ENCODE data around the gene TPCN1. TPM values are rescaled to one million over a fixed set of nuclear protein-coding genes. Genes with fewer than 3 reads are reported as not detected.

The TPCN1 gene
- total RNA-seq, 4 donors from 2014 or later: 16.5 to 38.4 (median 28.8) TPM

DNA sequence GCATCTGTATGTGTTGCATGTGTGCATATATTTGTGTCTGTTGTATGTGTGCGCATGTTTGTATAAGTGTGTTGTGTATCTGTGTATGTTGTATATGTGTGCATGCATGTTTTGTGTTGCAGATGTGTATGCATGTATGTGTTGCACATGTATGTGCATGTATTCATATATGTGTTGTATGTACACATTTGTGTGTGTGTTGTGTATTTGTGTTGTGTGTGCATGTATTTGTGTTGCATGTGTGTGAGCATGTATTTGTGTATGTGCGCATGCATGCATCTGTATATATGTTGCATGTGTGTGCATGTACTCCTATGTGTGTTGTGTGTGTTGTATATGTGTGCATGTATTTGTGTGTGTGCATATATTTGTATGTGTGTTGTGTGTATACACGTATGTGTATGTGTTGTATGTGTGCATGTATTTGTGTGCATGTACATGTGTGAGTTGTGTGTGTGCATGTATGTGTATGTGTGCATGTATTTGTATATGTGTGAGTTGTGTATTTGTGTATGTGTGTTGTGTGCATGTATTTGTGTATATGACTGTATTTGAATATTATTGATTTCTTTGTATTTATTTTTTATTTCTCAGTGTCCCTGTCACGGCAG lies 96.9 kb downstream of the TPCN1 start:
- WGBS, 2 donors: 95 to 97% methylated on average over 4 of the region's 4 CpGs
- H3K4me3 ChIP-seq (ENCODE audit: low read depth, poor library complexity, severe bottlenecking): no peak overlapping the region
- no peak for DNase-seq (ENCODE audit: low spot score in 2 of 2)
- TF ChIP-seq, protein P1, sequence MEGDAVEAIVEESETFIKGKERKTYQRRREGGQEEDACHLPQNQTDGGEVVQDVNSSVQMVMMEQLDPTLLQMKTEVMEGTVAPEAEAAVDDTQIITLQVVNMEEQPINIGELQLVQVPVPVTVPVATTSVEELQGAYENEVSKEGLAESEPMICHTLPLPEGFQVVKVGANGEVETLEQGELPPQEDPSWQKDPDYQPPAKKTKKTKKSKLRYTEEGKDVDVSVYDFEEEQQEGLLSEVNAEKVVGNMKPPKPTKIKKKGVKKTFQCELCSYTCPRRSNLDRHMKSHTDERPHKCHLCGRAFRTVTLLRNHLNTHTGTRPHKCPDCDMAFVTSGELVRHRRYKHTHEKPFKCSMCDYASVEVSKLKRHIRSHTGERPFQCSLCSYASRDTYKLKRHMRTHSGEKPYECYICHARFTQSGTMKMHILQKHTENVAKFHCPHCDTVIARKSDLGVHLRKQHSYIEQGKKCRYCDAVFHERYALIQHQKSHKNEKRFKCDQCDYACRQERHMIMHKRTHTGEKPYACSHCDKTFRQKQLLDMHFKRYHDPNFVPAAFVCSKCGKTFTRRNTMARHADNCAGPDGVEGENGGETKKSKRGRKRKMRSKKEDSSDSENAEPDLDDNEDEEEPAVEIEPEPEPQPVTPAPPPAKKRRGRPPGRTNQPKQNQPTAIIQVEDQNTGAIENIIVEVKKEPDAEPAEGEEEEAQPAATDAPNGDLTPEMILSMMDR (IDR thresholded peaks at IDR 0.05): no peak
- intact Hi-C loops (cut with DNase I; ENCODE audit: low total_unique reads): no loop called here

DNA sequence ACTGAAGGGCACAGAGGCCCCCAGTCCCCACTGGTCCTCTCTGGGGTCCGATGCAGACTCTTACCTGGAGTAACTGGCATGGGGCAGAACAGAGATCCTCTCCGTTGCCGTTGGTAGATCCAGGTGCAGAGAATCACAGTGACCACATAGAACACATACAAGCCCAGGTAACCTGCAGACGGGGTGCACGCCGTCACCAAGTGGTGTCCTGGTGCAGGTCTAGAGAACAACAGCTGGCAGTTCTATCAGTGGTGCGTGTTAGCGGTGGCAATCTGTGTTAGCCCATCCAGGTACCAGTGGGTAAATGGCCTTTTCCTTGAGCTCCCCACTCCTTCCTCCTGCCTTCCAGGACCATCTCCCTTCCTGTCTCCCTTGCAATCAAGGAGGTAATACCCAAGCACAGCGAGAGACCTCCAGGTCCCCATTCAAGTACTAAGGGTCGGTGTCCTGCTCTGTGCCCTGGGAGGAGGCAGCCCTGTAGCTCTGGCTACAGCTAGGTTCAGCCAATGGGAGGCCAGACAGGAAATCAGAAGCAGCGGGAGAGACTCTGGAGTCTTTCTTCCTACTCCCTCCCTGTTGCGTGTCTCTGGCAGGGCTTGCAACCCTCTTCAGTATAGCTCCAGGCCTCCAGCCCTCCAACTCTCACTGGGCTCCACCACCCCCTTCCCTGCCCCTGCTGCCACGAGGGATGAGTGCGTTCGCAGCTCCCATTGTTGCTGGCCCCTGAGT lies 97.8 kb downstream of the TPCN1 start:
- no peak for DNase-seq (ENCODE audit: low spot score in 2 of 2)
- intact Hi-C loops (cut with DNase I; ENCODE audit: low total_unique reads): no loop called here
- no peak for TF ChIP-seq POLR2A (IDR thresholded peaks at IDR 0.05)
- TF ChIP-seq, protein P1 (IDR thresholded peaks at IDR 0.05): no peak
- H3K4me3 ChIP-seq (ENCODE audit: low read depth, poor library complexity, severe bottlenecking): no peak overlapping the region
- 93 to 94% methylated on average over 15 of the region's 15 CpGs for WGBS, 2 donors

DNA sequence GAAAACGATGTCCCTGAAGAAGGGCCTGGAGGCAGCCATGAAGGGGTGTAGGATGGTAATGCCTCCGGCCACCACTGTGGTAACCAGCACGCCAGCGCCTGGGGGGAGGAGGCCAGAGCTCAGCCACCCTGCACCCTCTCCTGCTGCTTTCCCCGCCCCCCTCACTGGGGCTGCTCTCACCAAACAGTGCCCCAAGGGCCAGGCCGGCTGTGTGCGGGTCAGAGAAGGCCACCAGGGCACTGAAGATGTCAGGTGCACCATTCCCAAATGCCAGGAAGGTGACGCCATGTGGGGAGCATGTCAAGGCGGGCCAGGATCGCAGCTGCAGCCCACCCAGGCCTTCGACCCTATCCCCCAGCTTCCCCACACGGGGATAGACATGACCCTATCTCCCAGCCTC lies 99.1 kb downstream of the TPCN1 start:
- no peak for TF ChIP-seq POLR2A (IDR thresholded peaks at IDR 0.05)
- TF ChIP-seq, protein P1 (IDR thresholded peaks at IDR 0.05): no peak
- H3K4me3 ChIP-seq (ENCODE audit: low read depth, poor library complexity, severe bottlenecking): no peak overlapping the region
- 95 to 96% methylated on average over 10 to 12 of the region's 12 CpGs for WGBS, 2 donors
- DNase-seq (ENCODE audit: low spot score in 2 of 2): no peak
- intact Hi-C loops (cut with DNase I; ENCODE audit: low total_unique reads): no loop called here

DNA sequence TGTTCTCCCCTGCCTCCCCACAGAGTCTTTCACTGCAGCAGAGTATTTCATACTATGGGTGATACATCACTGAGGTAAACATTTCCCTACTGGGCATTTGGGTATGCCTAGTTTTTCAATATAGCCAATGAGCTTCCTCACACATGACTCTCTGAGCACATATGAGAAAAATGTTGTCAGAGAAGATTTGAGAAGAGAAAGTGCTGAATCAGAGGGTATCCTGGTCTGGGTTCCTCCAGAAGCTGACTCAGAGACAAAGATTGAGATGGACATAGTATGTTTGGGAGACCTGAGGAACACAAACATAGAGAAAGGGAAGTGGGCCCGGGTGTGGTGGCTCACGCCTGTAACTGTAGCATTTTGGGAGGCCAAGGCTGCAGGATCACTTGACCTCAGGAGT lies 101.1 kb downstream of the TPCN1 start:
- intact Hi-C loops (cut with DNase I; ENCODE audit: low total_unique reads): no loop called here
- TF ChIP-seq POLR2A (IDR thresholded peaks at IDR 0.05): no peak
- TF ChIP-seq, protein P1 (IDR thresholded peaks at IDR 0.05): no peak
- 79 to 90% methylated on average over 2 of the region's 2 CpGs for WGBS, 2 donors
- no peak for DNase-seq (ENCODE audit: low spot score in 2 of 2)
- H3K4me3 ChIP-seq (ENCODE audit: low read depth, poor library complexity, severe bottlenecking): no peak overlapping the region

DNA sequence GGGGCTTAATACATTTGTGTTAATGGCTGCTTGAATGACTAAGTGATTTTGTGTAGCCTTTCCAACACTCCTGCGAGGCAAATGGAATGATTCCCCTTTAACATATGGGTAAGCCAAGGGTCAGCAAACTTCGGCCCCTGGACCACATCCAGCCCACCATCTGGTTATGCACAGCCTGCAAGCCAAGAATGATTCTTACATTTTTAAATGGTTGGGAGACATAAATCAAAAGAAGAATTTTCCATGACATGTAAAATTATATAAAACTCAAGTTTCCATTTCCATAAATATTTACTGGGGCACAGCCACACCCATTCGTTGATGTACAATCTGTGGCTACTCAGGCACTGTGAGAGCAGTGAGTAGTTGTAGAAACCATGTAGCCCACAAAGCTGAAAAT lies 104.7 kb downstream of the TPCN1 start:
- DNase-seq (ENCODE audit: low spot score in 2 of 2): no peak
- H3K4me3 ChIP-seq (ENCODE audit: low read depth, poor library complexity, severe bottlenecking): no peak overlapping the region
- 32 to 51% methylated on average over 3 of the region's 3 CpGs for WGBS, 2 donors
- no peak for TF ChIP-seq POLR2A (IDR thresholded peaks at IDR 0.05)
- TF ChIP-seq, protein P1 (IDR thresholded peaks at IDR 0.05): no peak
- intact Hi-C loops (cut with DNase I; ENCODE audit: low total_unique reads): no loop called here
